NCI-H2196 (cell line): ENCODE data around the gene SEMA3A.

Experiments
- DNase-seq: peaks from one replicate; lab custom pipeline; 2025; ENCODE audit not compliant: unreplicated experiment; lab: John Stamatoyannopoulos, UW

SEMA3A gene

GRCh38 chr7:84196084-84196503, 1.5 kb upstream of the SEMA3A start:
- no peak for DNase-seq

DNA sequence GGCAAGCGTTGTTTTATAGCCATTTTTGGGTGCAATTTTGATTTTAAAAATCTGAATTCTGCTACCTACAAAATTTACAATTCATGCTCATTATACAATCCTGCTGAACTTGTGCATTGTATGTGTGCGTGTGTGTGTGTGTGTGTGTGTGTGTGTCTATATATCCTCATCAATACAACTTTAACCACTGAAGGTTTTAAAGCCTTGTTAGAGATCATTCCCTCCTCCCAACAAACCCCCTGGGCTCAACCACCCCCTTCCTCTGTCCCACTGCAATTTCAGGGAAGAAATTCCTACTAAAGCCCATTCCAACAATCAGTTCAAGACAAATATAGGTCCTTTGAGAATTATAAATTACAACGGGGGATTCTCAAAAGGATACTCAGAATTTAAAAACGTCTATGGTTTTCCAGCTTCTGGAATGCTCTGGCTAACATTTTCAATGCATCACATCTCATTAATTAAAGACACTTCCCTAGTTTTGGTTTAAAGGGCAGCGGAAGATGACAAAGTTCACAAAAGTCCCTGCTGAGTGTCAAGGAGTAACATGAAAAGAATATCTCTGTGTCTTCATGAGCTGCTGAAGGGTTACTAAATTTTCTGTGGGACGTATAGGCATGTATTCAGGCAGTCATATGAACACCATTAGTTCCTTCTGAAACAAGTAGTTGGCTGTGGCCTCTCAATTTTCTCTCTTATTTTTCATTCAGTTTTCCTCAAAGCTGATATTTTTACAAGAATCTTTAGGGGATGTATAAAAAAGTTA, 889 bp upstream of the SEMA3A start:
- DNase-seq, result no peak

DNA sequence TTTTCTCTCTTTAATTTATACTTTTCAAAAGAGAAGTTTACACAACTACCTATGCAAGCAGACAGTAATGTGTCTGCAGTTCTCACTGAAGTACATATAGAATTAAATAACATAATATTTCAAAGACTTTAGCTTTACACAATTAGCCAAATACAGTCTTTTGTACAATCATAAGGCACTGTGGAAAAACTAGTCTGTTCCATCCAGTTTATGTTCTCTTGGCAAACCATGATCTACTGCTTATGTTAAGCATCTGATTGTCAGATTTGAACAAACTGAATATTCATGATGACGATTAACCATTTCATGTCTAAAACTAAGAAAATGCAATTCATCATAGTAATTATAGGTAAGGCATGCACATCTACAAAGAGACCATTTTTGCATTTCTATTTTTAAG, 842 bp downstream of the SEMA3A start:
- DNase-seq, result no peak

GRCh38 chr7:84191842-84192241, 2.7 kb downstream of the SEMA3A start:
- no peak for DNase-seq

GRCh38 chr7:84191261-84191660, 3.3 kb downstream of the SEMA3A start:
- no peak for DNase-seq

DNA sequence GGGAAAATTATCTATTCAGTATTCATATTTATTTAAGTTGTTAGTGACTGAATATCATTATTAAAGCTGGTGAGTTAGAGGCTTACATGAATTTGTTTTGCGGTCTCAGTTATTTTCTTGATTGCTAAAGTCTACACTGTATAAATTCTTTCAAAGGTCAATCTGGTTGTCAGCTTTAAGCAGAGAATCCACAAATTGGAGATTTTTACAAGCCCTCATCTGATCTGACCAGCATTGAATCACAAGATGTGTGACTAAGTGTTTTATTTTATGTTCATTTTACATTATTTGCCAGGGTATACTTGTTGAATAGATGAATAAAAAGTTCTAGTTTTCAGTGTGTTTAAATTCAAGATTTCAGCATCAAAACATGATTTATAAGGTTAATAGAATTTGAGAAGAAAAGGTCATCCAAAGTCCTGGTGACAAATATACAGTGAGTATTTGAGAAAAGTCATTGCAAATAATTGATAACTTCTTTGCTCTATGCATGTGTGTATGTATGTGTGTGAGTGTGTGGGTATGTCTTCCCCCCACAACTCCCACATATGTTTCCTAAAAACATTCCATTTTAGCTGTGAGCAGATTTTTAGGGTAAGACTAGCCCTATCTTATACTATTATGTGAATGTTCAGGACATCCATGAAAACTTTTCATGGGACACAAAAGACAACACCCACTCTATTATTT, 4.4 kb downstream of the SEMA3A start:
- no peak for DNase-seq

- no peak for DNase-seq
Observed at GRCh38 chr7:84188786-84189405, 5.7 kb downstream of the SEMA3A start.

DNA sequence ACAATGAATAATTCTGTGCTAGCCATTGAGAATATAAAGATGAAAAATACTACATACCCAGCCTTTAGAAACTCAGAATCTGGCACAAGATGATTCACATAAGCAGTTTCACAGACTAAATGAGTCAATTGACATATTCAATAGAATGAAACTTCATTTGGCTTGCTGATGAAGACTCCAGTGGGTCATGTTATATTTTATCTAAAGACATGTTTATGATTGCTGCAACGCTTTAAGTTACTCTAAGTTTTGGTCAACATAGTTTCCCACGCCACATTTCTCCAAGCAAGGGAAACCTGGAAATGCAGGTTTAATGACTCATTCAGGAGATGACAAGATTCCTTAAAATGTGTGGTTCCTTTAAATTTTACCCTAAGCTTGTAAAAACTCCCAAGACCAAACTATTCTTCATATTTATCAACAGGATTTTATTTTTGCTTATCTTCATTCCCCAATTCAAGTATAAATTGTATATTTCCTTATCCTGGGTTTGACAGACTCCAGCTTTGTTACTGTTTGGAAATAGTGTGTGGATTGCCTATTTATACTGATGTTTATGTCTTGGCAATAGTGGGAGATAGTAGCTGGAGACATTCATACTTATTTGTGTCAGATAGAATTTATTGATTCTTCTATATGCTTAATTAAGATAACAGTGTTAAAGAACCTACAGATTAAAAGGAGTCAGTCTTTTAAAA, 6.6 kb downstream of the SEMA3A start:
- no peak for DNase-seq

- no peak for DNase-seq
Observed at GRCh38 chr7:84187087-84187805, 7.3 kb downstream of the SEMA3A start.

- no peak for DNase-seq
Observed at GRCh38 chr7:84183741-84184140, 10.8 kb downstream of the SEMA3A start.

DNA sequence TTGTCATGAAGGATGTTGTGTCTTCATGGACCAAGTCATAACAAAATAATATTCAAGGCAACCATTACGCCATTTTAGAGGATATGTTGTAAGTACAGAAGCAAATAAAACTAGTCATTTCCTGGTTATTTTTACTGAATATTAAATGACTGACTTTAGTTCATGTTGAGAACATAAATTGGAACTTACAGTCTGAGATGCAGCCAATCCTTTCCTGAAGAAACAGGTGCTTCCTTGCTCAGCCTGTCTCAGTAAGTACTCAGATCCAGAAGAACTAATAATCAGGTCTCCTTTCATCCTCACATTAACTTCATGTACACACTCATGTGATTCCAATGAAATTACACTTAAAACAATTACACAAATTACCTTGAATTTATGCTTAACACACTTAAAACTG, 12.3 kb downstream of the SEMA3A start:
- DNase-seq, result no peak

DNA sequence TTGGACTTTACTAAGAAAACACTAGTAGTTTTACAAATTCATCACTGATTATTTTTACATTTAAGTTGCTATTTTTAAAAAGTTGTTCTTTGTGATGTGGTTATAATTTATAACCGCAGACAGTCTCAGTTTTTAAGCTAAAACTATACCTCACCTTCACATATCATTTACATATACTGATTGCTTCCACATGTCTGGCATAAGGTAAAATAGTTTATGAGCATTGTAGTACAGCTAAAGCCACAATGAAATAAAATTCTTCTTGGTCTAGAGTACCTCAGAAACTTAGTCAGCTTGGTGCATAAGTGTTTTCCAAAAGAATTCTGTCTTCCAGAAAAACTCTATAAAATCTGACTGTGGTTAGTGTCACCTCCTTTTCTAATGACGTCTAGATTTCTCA, 13.0 kb downstream of the SEMA3A start:
- no peak for DNase-seq

GRCh38 chr7:84177758-84178412, 16.7 kb downstream of the SEMA3A start:
- no peak for DNase-seq

- DNase-seq, result no peak
Observed at GRCh38 chr7:84176716-84177115, 17.9 kb downstream of the SEMA3A start.

GRCh38 chr7:84175461-84175860, 19.1 kb downstream of the SEMA3A start:
- DNase-seq, result no peak

DNA sequence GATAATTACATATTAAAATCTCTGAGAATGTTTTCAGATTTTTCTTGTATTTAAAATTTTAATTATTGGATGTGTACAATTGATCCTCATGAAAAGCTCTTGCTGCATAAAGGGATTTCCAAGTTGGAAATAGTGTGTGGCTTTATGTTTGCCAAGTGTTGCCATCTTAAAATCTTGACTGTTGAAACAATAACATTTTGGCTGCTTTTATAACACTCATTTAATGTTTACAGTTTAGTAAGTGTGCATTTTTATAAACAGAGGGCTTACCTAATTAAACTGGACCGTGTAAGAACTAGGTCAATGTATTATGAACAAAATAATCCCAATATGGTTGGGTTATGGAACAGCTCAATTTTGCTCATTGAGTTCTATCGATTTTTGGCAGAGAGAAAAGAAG, 23.9 kb downstream of the SEMA3A start:
- no peak for DNase-seq

DNA sequence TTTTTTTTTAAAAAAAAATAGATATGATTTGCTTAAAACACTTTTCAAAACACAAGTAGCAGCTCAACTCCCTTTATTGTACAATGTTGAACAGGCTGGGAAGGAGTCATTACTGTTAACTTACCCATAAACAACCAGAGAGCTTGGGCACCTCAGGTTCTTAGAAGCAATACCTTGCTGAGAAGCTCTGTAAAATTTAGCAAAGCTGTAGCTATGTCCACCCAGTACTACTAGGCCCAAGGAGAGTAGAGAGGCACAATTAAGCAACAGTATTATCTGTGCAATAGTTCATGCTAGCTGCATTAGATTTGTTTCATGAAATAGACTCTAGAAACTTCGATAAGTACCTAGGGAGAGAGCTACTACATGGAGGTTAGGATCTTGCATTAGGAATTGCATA, 32.0 kb downstream of the SEMA3A start:
- no peak for DNase-seq

DNA sequence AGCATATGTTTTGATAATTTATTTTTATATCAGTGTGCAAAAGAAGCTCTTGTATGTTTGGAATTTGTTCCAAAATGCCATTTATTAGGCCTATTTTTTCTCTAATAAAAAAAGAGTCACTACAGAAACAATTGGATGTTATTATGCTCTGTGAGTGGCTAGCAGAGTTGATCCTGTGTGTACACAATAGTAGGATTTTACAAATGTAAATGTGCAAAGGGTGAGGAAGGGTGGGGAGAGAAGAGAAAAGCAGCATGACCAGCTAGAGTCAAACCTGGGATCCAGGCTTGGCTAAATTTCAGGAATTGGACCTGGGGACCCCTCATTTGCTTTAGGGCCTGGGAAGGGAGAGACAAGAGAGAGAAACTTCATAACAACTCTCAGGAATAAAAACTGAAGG, 32.5 kb downstream of the SEMA3A start:
- DNase-seq, result no peak

GRCh38 chr7:84161398-84161797, 33.2 kb downstream of the SEMA3A start:
- no peak for DNase-seq

GRCh38 chr7:84159435-84159834, 35.2 kb downstream of the SEMA3A start:
- DNase-seq, result no peak
